ENCODE results near the gene DIAPH2. TPM values are rescaled to one million over a fixed set of nuclear protein-coding genes. Genes with fewer than 3 reads are reported as not detected.

Gene DIAPH2
- total RNA-seq, 1 donor from 2014 or later: 9.9 TPM

DNA sequence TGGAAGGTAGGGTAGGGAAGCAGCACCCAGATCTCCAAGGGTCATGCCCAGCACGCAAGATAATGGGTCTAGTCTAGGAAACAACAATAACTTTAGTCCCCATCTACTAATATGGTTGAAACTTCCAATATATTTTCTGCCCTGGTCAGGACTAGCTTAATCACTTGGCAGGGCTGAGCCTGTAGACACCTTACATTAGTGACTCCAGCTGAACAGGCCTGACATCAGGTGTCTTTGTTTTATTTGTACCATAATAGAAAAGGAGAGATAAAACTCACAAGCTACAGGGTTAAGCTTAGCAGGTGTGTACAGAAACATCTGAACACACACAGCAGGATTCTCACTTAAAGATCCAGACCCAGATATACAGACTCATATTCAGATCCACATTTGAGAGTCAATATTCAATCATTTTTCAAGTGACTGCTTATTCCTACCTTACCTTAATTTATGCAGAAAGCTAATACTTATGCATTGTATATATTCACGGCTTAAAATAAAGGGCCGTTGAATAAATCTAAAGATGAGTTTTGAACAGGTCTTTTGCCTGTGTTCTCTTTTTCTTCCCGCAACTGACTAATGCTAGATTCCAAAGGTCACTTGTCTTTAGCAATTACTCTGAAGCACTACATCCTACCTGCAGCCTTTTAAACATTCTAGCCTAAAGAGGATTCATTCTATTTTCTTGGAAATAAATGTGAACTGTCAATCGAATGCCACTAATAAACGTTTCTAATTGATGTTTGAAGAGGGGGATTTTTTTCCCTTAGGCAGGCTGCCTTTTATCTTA, 944.4 kb downstream of the DIAPH2 start:
- ATAC-seq (no peak), DNase-seq (ENCODE audit: missing footprints) (no peak)
- intact Hi-C loops (cut with DNase I): no loop called here

DNA sequence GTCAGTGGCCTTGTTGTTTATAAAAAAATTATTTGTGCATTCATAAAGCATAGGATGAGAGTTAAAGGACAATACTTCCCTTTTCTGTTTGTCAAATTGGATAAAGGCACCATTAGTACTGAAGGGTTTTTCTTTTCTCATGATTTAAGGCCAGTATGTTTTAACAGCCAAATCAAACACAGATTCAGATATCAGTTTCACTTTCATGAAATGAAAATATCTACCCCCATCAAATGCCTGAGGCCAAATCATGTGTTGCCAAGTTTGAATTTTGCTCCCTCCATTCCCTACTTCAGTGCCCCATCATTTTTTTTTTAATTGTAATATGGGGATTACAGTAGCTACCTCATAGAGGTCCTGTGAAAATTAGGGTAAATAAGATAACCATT, 944.9 kb downstream of the DIAPH2 start:
- no peak for DNase-seq (ENCODE audit: missing footprints)
- intact Hi-C loops (cut with DNase I): no loop called here
- ATAC-seq: no peak

GRCh38 chrX:97633798-97634197, 949.2 kb downstream of the DIAPH2 start:
- intact Hi-C loops (cut with DNase I): no loop called here

GRCh38 chrX:97636473-97637140, 952.0 kb downstream of the DIAPH2 start:
- DNase-seq (ENCODE audit: missing footprints): no peak
- intact Hi-C loops (cut with DNase I): no loop called here
- no peak for ATAC-seq

More at GRCh38 chrX:97633798-97634197, 949.2 kb downstream of the DIAPH2 start:
- DNase-seq (ENCODE audit: missing footprints): no peak
- no peak for ATAC-seq

- ATAC-seq: peak; percentile 71
- no peak for DNase-seq (ENCODE audit: missing footprints)
- intact Hi-C loops (cut with DNase I): no loop called here
Observed at GRCh38 chrX:97637289-97637688, 952.6 kb downstream of the DIAPH2 start.

GRCh38 chrX:97638621-97639020, 954.0 kb downstream of the DIAPH2 start:
- DNase-seq (ENCODE audit: missing footprints) (no peak), ATAC-seq (no peak)
- intact Hi-C loops (cut with DNase I): no loop called here

DNA sequence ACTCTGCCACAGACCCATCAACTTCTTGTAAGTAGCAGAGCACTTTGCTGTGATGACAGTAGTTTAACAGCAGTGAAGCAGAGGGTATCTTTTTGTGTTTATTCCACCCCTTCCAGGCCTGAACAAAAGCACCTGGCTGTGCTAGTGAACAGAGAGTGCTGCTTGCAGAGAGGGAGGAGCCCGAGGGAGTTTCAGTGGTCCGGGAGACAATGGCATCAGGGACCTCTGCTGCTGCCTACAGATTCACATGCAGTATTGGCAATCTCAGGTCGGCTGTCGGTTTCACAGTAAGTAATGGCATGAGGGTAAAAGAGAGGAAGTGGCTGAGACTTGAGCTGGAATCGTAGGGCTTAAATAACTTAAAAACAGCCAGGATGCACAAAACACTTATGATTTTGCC, 954.9 kb downstream of the DIAPH2 start:
- DNase-seq (ENCODE audit: missing footprints): no peak
- intact Hi-C loops (cut with DNase I): no loop called here
- no peak for ATAC-seq

Other genes with a start within 250 kb of the DIAPH2 start
- gene RPA4, start 199.1 kb downstream of the DIAPH2 start, total RNA-seq: 0.19 TPM